Measurements from ENCODE around the gene DPAGT1.
"Not testable (repeated sequence)": the region's sequence is repeated elsewhere in the genome, so short reads cannot be mapped to it uniquely, and the experiment has no call there.

The DPAGT1 gene

GRCh38 chr11:119116235-119116594, 14.6 kb upstream of the DPAGT1 start:
- DNase-seq (ENCODE audit: insufficient read length, low spot score), result no peak
- FAIRE-seq, result no peak

GRCh38 chr11:119115484-119116234, 14.0 kb upstream of the DPAGT1 start:
- FAIRE-seq, result peak; percentile 64

GRCh38 chr11:119114351-119114750, 12.7 kb upstream of the DPAGT1 start:
- DNase-seq (ENCODE audit: insufficient read length, low spot score) (no peak), FAIRE-seq (no peak)

More at GRCh38 chr11:119115484-119116234, 14.0 kb upstream of the DPAGT1 start:
- no peak for DNase-seq (ENCODE audit: insufficient read length, low spot score)

- no peak for FAIRE-seq
- DNase-seq (ENCODE audit: insufficient read length, low spot score), result no peak
Observed at GRCh38 chr11:119113716-119114115, 12.1 kb upstream of the DPAGT1 start.

GRCh38 chr11:119112314-119113020, 10.8 kb upstream of the DPAGT1 start:
- DNase-seq (ENCODE audit: insufficient read length, low spot score) (no peak), FAIRE-seq (no peak)

- FAIRE-seq (no peak), DNase-seq (ENCODE audit: insufficient read length, low spot score) (no peak)
Observed at GRCh38 chr11:119111361-119111925, 9.8 kb upstream of the DPAGT1 start.

GRCh38 chr11:119110439-119110838, 8.8 kb upstream of the DPAGT1 start:
- no peak for FAIRE-seq
- DNase-seq (ENCODE audit: insufficient read length, low spot score), result no peak

- DNase-seq (ENCODE audit: insufficient read length, low spot score) (no peak), FAIRE-seq (no peak)
Observed at GRCh38 chr11:119109843-119110242, 8.2 kb upstream of the DPAGT1 start.

GRCh38 chr11:119108857-119109221, 7.2 kb upstream of the DPAGT1 start:
- DNase-seq (ENCODE audit: insufficient read length, low spot score), result no peak
- FAIRE-seq, result peak; percentile 63

GRCh38 chr11:119108146-119108856, 6.6 kb upstream of the DPAGT1 start:
- FAIRE-seq (peak; percentile 83), DNase-seq (ENCODE audit: insufficient read length, low spot score) (no peak)

- FAIRE-seq (no peak), DNase-seq (ENCODE audit: insufficient read length, low spot score) (no peak)
Observed at GRCh38 chr11:119107538-119108145, 6.0 kb upstream of the DPAGT1 start.

- FAIRE-seq (peak; percentile 93), DNase-seq (ENCODE audit: insufficient read length, low spot score) (peak; percentile 80)
Observed at GRCh38 chr11:119106564-119107537, 5.2 kb upstream of the DPAGT1 start, which contains the start of gene C2CD2L. Gene C2CD2L, plus strand, starts transcription at chr11:119107344. Its CDS starts 398 bp downstream, at chr11:119107742.

- no peak for FAIRE-seq
Observed at GRCh38 chr11:119103793-119104192, 2.1 kb upstream of the DPAGT1 start.

GRCh38 chr11:119103161-119103664, 1.6 kb upstream of the DPAGT1 start:
- not testable (repeated sequence) for DNase-seq (ENCODE audit: insufficient read length, low spot score); FAIRE-seq

More at GRCh38 chr11:119103793-119104192, 2.1 kb upstream of the DPAGT1 start:
- no peak for DNase-seq (ENCODE audit: insufficient read length, low spot score)

GRCh38 chr11:119100994-119101758, 477 bp downstream of the DPAGT1 start:
- DNase-seq (ENCODE audit: insufficient read length, low spot score), result no peak
- FAIRE-seq, result peak; percentile 37

GRCh38 chr11:119100246-119100970, 1.2 kb downstream of the DPAGT1 start:
- DNase-seq (ENCODE audit: insufficient read length, low spot score) (no peak), FAIRE-seq (peak; percentile 8)

GRCh38 chr11:119099711-119100110, 1.9 kb downstream of the DPAGT1 start:
- DNase-seq (ENCODE audit: insufficient read length, low spot score) (no peak), FAIRE-seq (no peak)
